ENCODE results near the gene PAM16.
A peak's percentile ranks its signal among the peaks of the same experiment; 100 is the strongest.
"Not testable (repeated sequence)": the region's sequence is repeated elsewhere in the genome, so short reads cannot be mapped to it uniquely, and the experiment has no call there.

PAM16 gene

DNA sequence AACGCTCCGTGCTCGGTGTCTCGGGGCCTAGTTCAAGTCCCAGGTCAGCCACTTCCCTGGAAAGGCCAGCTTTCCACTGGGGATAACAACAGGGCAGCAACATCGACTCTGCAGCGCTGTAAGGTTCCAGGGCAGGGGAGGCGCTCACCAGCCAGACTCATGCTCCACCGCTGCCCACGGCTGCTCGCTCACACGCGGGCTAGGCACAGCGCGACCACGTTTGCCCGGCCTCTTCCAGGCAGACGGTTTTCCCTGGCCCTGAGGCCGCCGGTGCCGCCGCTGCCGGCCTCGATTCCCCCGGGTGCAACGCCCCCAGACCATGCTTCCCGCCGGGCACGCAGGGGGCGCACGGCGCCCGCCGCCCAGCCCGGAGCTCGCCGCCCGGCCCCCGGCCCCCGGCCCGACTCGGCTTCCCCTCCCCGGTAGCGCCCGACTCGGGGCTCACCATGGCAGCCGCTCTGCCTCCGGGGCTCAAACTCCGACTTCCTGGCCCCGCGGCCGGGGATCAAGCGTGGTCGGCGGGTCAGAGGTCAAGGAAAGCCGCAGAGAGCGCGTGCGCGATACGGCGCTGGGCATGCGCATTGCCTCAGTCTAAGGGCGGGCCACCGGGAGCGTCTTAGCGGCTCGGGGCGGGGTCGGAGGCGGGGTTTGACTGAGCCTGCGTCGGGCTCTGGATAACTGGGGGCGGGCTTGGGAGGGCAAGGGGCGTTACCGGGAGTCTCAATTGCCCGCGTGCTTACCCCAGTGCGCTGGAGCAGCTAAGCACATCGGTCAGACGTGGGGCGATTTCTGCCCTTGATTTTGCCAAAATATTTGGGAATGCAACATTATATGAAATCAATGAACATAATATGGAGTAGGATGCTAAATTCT lies at the start of gene PAM16:
PAM16 (minus strand) TSS at position 535 of the 873 bp plus-strand sequence; CDS start at position 448, 87 bp downstream.
- peaks cover 5% of the 10 kb centered on the region for H3K36me3 Mint-ChIP-seq
- H3K27ac Mint-ChIP-seq: peak within 1 kb of the TSS; percentile 88
- peak; percentile 97 to 98 for DNase-seq (ENCODE audit: low spot score in 2 of 2)
- H3K27me3 Mint-ChIP-seq: no peaks in the 10 kb centered on the region
- H3K4me3 Mint-ChIP-seq: peak within 1 kb of the TSS; percentile 94
- H3K4me1 Mint-ChIP-seq: peaks cover 15% of the 10 kb centered on the region
- peak; percentile 89 for ATAC-seq (ENCODE audit: low read depth)
- no peaks in the 10 kb centered on the region for H3K9me3 Mint-ChIP-seq

- H3K27me3 Mint-ChIP-seq: no peaks in the 10 kb centered on the region
- peaks cover 28% of the 10 kb centered on the region for H3K36me3 Mint-ChIP-seq
- DNase-seq (ENCODE audit: low spot score in 2 of 2) (no peak), ATAC-seq (ENCODE audit: low read depth) (no peak)
- H3K9me3 Mint-ChIP-seq: no peaks in the 10 kb centered on the region
- peaks cover 19% of the 10 kb centered on the region for H3K4me1 Mint-ChIP-seq
- H3K4me3 Mint-ChIP-seq: no peak overlapping the region
- no peak overlapping the region for H3K27ac Mint-ChIP-seq
These were observed 48.0 kb upstream of the PAM16 start for GRCh38 chr16:4399001-4399730.

DNA sequence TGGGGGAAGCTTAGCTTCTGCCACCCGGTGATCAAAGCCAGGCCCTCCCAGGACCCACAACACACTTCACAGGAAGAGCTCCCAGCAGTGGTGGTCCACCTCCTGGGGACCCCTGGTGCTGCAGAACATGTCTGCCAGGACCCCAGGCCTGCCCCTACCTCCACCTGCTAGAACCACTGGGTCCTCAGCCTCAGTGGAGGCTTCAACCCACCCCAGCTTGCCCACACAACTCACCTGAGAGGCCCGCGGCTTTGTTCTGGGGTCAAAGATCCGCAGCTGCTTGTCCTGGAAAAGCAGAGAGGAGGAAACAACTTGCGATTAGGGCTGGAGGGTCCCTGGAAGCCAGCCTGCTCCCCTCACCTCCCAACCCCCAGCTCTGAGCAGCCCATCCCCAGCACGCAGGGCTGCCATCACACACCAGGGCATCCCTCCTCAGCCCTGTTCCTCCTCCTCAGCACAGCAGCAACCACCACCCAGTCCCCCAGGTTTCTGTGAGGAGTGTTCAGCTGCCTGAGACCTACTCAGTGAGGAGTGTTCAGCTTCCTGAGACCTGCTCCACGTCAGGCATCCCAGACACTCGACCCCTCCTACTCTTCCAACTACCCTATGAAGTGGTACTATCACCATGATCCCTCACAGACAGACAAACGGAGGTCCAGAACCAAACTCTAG lies 44.1 kb upstream of the PAM16 start:
- ATAC-seq (ENCODE audit: low read depth): no peak
- peaks cover 5% of the 10 kb centered on the region for H3K4me1 Mint-ChIP-seq
- no peak for DNase-seq (ENCODE audit: low spot score in 2 of 2)
- H3K9me3 Mint-ChIP-seq: no peaks in the 10 kb centered on the region
- peaks cover 27% of the 10 kb centered on the region for H3K36me3 Mint-ChIP-seq
- peak overlapping the region; percentile 56 for H3K27ac Mint-ChIP-seq
- no peak overlapping the region for H3K4me3 Mint-ChIP-seq
- H3K27me3 Mint-ChIP-seq: no peaks in the 10 kb centered on the region

DNA sequence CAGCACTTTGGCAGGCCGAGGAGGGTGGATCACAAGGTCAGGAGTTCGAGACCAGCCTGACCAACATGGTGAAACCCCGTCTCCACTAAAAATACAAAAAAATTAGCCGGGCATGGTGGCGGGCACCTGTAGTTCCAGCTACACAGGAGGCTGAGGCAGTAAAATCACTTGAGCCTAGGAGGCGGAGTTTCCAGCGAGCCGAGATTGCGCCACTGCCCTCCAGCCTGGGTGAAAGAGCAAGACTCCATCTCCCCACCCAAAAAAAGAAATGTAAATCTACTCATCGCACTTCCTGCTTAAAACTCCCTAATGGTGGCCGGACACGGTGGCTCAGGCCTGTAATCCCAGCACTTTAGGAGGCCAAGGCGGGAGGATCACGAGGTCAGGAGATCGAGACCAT lies 42.7 kb upstream of the PAM16 start:
- not testable (repeated sequence) for H3K9me3 Mint-ChIP-seq; H3K4me3 Mint-ChIP-seq; H3K4me1 Mint-ChIP-seq; ATAC-seq (ENCODE audit: low read depth); DNase-seq (ENCODE audit: low spot score in 2 of 2); H3K27ac Mint-ChIP-seq; H3K27me3 Mint-ChIP-seq
- peaks cover 22% of the 10 kb centered on the region for H3K36me3 Mint-ChIP-seq

- Mint-ChIP-seq H3K9me3 (no peaks in the 10 kb centered on the region), H3K36me3 (peaks cover 23% of the 10 kb centered on the region), H3K27ac (no peak overlapping the region), H3K27me3 (no peaks in the 10 kb centered on the region), H3K4me1 (peaks cover 3% of the 10 kb centered on the region), H3K4me3 (no peak overlapping the region)
- no peak for ATAC-seq (ENCODE audit: low read depth)
- DNase-seq (ENCODE audit: low spot score in 2 of 2): no peak
These were observed 42.1 kb upstream of the PAM16 start for GRCh38 chr16:4393240-4393600.

DNA sequence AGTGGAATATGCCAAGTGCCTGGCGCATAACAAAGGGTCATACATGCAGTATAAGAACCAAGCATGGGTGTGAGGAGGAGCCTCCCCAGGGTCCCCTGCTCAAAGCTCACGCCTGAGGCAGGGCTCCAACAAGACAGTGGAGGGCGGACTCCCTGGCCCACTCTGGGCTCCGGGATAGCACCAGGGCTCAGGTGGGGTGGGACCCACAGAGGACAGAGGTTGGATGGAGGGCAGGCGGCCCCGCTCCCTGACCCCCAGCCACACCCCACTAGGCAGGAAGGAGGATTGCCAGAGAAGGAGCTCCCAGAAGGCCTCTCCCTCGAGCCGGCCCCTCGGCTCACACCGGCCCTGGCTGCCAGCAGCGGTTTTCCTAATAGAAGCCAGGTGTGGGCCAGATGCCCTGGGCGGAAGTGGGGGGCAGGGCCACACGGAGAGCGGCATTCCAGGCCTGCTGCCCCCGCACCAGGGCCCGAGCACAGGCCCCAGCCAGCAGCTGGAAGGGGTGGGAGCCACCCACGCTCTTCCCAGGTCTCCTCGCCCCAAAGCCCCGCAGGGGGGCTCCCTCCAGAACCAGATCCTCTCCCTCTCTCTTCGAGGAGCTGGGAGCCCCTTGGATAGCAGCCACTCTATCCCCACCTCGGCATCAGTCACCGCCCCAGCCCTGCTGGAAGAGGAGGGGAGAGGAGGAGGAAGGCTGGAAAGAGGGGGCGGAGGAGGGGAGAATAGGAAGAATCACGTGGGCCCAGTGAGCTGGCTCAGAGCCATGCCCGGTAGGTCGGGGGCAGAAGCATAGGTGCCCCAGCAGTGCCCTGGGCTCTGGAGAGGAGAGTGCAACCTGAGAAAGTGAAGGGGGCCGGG lies 41.5 kb upstream of the PAM16 start:
- no peaks in the 10 kb centered on the region for H3K27me3 Mint-ChIP-seq
- peaks cover 23% of the 10 kb centered on the region for H3K36me3 Mint-ChIP-seq
- H3K4me3 Mint-ChIP-seq: no peak overlapping the region
- peaks cover 3% of the 10 kb centered on the region for H3K4me1 Mint-ChIP-seq
- H3K27ac Mint-ChIP-seq: no peak overlapping the region
- H3K9me3 Mint-ChIP-seq: no peaks in the 10 kb centered on the region
- DNase-seq (ENCODE audit: low spot score in 2 of 2) (no peak), ATAC-seq (ENCODE audit: low read depth) (no peak)

GRCh38 chr16:4391631-4392381 lies 40.7 kb upstream of the PAM16 start:
- DNase-seq (ENCODE audit: low spot score in 2 of 2) (no peak), ATAC-seq (ENCODE audit: low read depth) (peak; percentile 12)
- no peaks in the 10 kb centered on the region for H3K27me3 Mint-ChIP-seq
- no peaks in the 10 kb centered on the region for H3K9me3 Mint-ChIP-seq
- no peak overlapping the region for H3K4me3 Mint-ChIP-seq
- H3K27ac Mint-ChIP-seq: no peak overlapping the region
- peaks cover 3% of the 10 kb centered on the region for H3K4me1 Mint-ChIP-seq
- H3K36me3 Mint-ChIP-seq: peaks cover 26% of the 10 kb centered on the region

DNA sequence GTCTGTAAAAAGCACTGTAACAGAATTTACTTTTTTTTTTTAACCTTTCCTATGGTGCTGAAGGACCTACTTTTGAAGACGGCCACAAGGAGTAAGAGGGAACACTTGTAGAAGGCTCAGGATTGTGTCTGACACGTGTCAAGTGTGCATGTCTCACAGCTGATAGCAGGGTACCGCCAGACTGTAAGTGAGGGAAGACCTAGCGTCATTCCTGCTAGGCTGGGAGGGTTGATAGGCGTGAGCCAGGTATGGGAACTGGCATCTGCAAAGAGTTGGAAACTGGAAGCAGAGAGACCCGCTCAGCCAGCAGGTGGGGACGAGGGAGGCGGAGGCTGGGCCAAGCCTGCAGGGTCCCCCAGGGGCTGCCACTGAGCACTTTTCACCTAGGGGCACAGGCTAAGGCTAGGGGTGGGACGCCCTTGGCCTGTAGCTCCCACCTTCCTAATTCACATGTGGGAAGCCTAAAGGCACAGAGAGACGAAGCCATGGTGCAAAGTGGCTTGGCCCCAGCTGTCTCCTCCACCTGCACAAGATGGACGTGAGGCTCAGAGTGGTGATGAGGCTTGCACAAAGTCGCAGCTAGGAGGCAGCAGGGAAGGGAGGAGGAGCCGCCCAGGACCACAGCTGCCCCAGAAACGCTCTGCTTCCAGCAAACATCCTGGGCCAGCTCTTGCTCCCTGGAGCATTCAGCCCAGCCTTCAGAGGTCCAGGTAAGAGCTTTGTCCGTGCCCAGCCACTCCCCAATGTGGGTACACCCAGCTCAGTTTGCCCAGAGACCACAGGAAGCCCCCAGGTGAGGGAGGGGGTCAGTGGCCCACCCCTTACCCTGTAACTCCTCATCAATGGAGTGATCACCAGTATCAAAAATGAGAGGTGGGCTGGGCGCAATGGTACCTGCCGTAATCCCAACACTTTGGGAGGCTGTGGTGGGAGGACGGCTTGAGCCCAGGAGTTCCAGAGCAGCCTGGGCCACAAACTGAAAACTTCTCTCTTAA lies 39.4 kb upstream of the PAM16 start:
- Mint-ChIP-seq H3K4me1 (peaks cover 1% of the 10 kb centered on the region), H3K36me3 (peaks cover 23% of the 10 kb centered on the region), H3K27me3 (no peaks in the 10 kb centered on the region), H3K9me3 (no peaks in the 10 kb centered on the region), H3K27ac (no peak overlapping the region), H3K4me3 (no peak overlapping the region)
- DNase-seq (ENCODE audit: low spot score in 2 of 2) (no peak), ATAC-seq (ENCODE audit: low read depth) (no peak)

- Mint-ChIP-seq H3K4me3 (no peak overlapping the region), H3K27ac (no peak overlapping the region), H3K27me3 (no peaks in the 10 kb centered on the region), H3K4me1 (no peaks in the 10 kb centered on the region), H3K36me3 (peaks cover 21% of the 10 kb centered on the region), H3K9me3 (no peaks in the 10 kb centered on the region)
- DNase-seq (ENCODE audit: low spot score in 2 of 2) (no peak), ATAC-seq (ENCODE audit: low read depth) (no peak)
These were observed 38.2 kb upstream of the PAM16 start for GRCh38 chr16:4389051-4389955.

- ATAC-seq (ENCODE audit: low read depth) (no peak), DNase-seq (ENCODE audit: low spot score in 2 of 2) (no peak)
- no peak overlapping the region for H3K27ac Mint-ChIP-seq
- no peak overlapping the region for H3K4me3 Mint-ChIP-seq
- peaks cover 20% of the 10 kb centered on the region for H3K36me3 Mint-ChIP-seq
- H3K9me3 Mint-ChIP-seq: no peaks in the 10 kb centered on the region
- H3K27me3 Mint-ChIP-seq: no peaks in the 10 kb centered on the region
- no peaks in the 10 kb centered on the region for H3K4me1 Mint-ChIP-seq
These were observed 37.3 kb upstream of the PAM16 start for GRCh38 chr16:4388271-4389021.

GRCh38 chr16:4387781-4388180 lies 36.7 kb upstream of the PAM16 start:
- Mint-ChIP-seq H3K4me1 (no peaks in the 10 kb centered on the region), H3K36me3 (peaks cover 24% of the 10 kb centered on the region), H3K9me3 (no peaks in the 10 kb centered on the region), H3K27ac (peak overlapping the region; percentile 41), H3K27me3 (no peaks in the 10 kb centered on the region), H3K4me3 (no peak overlapping the region)
- ATAC-seq (ENCODE audit: low read depth) (no peak), DNase-seq (ENCODE audit: low spot score in 2 of 2) (no peak)

Data from memory B cell (primary cell).